SHP77 (cell line): ENCODE results near the gene MIF4GD.
"Not testable (repeated sequence)": the region's sequence is repeated elsewhere in the genome, so short reads cannot be mapped to it uniquely, and the experiment has no call there.

Source experiments
- DNase-seq, 2 experiments: peaks; one replicate each; lab custom pipeline; 2025; lab: John Stamatoyannopoulos, UW

Gene MIF4GD

DNA sequence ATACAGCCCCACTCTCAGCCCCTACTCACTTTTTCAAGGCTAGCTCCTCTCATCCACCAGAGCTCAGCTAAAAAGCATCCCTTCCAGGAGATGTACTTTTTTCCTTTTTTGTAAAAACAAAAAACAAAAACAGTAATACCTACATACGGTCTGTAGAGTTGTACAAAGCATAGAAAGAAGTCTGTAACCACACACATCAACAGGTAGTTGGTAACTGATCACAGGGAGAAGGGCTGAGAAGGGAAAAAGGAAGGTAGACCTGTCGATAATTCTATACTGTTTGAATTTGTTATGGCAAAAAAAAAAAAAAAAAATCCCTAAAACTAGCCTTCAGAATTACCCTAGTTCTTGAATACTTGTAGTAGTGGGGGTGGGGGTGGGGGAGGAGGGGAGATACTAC is 17.3 kb upstream of the MIF4GD start:
- no peak for DNase-seq

DNA sequence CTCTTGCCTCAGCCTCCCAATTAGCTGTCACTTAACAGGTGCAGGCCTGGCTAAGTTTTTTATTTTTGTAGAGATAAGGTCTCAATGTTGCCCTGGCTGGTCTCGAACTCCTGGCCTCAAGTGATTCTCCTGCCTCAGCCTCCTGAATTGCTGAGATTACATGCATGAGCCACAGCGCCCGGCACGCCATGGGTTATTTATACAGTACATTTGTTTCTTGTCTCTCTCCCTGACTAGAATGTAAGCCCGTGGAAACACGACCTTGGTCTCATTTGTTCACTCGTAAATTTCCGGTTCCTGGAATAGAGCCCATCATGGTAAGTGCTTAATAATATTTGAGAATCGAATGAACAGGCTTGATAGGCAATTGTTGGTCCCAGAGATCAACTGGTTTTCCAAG is 16.2 kb upstream of the MIF4GD start:
- no peak for DNase-seq

DNA sequence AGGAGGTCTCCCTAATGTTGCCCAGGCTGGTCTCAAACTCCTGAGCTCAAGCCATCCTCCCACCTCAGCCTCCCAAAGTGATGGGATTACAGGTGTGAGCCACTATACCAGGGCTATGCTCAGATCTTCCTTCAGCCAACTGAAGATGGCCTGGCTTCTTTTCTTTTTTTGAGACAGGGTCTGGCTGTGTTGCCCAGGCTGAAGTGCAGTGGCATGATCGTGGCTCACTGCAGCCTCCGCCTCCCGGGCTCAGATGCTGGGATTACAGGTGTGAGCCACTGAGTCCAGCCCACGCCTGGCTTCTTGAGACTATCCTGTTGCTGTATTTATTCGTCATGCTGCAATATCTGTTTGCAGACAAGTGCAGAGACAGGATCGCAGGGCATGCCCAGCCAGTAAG is 14.1 kb upstream of the MIF4GD start:
- no peak for DNase-seq

DNA sequence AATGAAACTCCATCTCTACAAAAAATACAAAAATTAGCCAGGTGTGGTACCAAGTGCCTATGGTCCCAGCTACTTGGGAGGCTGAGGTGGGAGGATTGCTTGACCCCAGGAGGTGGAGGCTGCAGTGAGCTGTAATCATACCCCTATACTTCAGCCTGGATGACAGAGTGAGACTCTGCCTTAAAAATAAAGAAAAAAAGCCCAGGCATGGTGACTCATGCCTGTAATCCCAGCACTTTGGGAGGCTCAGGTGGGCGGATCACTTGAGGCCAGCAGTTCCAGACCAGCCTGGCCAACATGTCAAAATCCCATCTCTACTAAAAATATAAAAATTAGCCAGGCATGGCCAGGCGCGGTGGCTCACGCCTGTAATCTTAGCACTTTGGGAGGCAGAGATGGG is 9.2 kb upstream of the MIF4GD start:
- DNase-seq = not testable (repeated sequence)

DNA sequence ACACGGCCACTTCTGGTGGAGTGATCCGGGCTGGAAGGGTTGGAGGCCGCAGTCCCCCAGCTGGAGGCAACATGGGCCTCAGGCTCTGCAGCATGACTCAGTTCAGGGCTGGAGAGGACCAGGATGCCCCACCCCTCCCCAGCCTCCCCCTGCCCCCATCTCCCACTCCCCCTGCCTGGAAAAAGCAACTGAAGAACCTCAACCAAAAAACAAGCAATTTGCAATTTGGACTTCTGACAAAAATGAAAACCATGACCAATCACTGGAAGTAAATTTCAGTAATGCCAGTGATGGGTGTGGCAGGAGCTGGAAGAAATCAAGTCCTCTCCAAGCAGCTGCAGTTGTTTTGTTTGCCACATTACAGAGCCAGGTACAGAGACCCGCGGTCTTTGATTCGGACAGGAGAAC is 6.6 kb upstream of the MIF4GD start:
- DNase-seq = no peak

DNA sequence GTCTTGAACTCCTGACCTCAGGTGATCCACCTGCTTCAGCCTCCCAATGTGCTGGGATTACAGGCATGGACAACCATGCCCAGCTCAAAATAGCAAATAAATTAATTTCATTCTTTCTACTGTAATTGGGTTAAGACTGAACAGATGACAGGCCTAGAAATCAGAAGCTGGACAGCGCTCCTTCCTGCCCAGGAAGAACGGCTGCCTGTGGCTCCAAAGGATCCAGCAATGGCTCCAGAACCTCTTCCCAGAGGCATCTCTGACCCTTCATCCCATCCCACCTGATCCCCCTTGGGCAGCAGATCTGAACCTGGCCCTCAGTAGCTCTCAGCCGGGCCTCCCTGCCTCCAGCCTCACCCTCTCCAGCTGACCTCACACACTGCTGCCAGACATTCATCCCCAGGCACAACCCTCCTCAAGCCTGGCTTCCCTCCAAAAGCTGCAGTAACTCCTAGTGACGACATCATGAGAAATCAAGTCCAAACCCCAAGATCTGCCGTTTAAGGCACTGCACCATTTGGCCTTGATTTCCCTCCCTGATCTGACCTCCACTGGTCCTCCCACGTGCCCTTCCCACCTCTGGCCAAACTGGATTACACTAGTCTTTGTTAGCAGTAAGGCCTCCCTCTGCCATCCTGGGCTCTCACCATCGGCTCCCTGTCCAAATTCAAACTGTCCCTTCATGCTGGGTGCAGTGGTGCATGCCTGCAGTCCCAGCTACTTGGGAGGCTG is 3.1 kb upstream of the MIF4GD start:
- DNase-seq = no peak

DNA sequence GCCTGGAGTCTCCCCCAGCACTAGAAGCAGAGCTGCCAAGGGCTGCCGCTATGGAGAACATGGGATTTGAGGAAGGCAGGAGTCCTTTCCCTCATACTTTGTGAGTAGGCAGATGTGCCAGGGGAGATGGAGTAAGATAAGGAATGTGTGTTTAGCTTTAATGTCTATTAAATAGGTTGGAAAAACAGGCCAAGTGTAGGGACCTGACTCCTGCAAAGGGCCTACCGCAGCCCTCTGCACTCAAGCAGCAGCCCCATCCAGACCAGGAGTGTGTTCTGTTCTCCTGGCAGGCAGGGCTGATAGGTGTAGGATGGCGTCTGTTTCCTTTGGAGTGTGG is 1.8 kb upstream of the MIF4GD start:
- no peak for DNase-seq

DNA sequence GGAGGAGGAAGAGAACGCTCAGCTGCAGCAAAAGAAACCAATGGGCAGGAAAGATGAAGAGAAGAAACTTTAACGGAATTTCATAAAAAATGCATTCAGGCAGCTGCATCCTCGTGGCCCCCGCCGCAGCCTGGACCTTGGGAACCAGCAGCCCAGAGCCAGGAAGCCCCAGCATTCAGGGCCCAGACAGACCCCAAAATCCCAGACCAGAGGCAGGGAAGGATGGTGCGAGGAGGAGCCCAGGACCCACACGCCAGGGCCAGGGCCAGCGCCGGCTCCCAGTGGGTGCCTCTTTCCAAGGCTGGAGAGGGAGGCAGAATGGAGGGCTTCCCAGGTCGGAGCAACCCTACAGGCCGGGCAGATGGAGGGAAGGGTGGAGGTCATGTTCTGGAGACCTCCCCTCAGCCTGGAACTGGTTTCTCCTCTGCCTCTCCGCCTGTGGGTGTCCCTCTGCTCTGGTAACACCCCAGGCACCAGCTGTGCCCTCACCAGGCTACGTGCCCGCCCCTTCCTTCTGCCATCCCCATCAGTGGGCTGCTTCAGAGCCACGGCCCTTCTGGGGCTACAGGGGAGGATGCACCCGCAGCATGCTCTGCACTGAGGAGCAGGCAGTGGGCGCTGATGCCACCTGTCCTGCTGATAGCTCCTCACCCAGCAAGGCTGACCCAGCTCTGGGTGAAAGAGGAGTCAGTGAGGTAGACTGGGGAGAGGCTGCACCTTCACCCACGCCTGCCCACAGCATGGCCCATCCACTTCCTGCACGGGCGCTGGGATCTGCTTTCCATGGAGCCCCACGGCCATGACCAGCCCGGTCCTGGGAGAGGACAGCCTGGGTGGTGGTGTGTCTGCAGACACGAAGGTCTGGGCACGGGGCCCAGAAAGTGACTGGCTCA is 1.2 kb upstream of the MIF4GD start:
- peak; percentile 20 to 27 for DNase-seq

DNA sequence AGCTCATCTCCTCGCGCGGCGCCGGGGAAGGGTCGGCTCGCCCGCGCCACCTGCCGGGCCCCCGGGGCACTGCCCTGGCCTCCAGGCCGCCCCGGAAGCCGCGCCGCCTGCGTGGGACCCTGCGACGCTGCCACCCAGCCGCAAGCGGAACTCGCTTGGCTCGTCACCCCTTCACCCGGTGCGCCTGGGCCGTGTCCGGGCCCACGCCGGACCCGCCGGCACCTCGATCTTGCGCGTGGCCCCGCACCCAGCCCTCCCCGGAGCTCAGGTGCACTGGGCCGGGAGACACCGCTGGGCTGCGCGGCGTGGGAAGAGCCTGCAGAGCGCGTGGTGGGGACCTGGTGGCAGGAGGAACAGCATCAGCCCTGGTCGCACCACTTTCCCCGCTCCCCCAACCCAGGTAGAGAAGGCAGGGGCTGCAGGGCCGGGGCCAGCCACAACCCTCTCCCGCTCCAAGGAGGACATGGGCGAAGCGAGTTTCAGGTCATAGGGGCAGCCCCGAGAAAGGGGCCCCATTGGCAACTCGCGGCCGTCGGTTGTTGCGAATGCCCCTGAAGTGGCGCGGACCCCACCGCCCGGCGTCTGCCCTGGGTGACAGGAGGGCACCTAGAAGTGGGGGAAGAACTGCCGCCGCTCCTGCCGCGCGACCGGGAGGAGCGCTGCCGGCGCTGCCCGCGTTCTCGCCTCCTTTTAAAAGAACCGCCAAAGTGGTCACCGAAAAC is 363 bp upstream of the MIF4GD start:
- peak in 1 of 2 experiments; percentile 79 for DNase-seq

DNA sequence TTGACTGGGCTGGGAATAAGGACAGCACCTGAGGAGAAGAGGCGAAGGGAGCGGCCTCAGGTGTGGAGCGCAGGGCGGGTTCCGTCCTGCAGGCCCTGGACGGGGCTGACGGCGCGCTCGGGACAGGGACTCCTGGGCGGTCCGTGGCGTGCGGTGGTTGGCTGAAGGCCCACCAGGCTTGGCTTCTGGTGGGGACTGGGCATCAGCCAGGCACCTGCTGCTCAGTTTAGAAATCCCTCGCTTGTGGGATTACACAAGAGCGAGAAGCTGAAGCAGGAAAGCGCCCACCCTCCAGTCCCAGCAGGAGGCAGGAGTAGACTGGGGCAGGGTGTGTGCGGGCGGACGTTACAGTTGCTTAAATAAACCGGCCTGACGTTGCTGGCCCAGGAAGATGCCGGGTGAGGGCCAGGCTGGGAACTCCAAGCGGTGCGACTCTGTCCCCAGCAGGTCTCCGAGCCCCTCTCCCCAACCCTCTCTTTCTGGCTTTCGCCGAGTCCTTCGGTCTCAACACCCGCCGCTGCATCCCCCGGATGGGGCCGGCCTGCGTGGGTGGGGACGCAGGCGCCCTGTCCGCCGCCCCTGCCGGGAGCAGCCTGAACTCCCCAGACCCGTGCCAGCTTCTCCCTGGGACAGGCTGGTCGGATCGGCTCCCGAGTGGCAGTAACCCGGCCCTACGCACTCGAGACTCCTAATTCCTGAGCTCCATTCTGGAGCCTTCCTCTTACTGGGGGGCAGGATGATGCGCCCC is 639 bp downstream of the MIF4GD start:
- peak; percentile 75 to 78 for DNase-seq

DNA sequence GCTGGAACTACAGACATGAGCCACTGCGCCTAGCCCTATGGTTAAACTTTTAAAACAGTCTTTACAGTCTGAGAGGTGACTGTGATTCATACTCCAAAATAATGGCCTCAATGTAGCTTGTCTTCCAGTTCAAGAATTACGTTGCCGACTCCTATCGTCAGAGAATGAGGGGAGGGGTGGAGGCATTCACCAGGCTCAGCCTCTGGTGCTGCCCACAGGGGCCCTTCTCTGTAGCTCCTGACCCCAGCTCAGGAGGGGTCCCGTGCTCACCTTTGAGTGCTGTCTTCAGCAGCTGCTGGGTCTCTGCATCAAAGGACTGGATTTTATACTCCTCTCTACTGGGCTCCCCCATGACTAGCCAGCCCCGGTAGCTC is 1.2 kb downstream of the MIF4GD start:
- DNase-seq = no peak

DNA sequence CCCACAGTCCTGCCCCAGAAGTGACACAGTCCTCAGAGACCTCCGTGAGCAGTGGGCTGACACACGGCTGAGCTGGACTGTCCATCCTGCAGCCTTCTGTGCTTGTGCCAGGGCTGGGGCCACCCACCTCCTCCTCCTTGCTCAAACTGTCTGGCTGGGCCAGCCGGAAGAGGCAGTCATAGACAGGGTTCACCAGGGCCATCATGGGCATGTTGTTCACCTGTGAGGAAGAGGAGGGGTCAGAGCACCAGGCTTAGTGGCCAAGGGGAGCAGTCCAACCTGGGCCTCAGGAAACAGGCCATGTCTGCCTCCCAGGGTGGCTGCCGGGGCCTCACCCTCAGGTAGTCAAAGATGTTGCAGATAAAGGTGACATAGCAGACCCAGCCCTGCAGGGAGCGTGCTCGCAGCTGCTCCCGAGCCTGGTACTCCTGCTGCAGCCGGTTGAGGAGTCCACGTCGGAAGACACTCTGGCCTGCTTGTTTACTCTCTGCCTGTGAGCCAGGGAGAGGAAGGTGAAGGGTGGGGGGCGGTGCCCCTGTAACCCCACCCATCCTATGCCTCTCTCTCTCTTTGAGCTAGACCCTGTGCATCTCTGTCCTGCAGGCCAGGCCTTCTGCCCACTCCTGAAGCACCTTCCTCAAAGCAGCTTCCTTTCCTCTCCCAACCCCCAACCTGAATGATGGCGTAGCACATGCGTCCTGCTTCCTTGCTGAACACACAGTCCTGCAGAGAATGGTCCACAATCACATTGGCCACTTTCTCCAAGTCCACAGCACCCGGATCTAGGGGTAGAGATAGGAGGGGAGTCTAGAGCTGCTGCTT is 3.4 kb downstream of the MIF4GD start:
- peak; percentile 86 to 93 for DNase-seq

DNA sequence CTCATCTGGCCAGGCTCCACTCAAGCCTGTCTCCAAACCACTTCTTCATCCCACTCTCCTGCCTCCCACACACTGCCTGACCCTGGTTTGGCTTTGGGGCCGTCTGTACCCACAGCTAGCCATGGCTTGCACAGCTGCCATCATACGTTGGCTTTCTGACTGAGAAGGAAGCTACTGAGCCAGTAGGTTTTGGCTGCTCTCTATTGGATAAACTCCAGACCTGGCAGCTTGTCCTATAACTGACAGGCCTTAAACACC is 3.9 kb downstream of the MIF4GD start:
- DNase-seq = peak in 1 of 2 experiments; percentile 51

DNA sequence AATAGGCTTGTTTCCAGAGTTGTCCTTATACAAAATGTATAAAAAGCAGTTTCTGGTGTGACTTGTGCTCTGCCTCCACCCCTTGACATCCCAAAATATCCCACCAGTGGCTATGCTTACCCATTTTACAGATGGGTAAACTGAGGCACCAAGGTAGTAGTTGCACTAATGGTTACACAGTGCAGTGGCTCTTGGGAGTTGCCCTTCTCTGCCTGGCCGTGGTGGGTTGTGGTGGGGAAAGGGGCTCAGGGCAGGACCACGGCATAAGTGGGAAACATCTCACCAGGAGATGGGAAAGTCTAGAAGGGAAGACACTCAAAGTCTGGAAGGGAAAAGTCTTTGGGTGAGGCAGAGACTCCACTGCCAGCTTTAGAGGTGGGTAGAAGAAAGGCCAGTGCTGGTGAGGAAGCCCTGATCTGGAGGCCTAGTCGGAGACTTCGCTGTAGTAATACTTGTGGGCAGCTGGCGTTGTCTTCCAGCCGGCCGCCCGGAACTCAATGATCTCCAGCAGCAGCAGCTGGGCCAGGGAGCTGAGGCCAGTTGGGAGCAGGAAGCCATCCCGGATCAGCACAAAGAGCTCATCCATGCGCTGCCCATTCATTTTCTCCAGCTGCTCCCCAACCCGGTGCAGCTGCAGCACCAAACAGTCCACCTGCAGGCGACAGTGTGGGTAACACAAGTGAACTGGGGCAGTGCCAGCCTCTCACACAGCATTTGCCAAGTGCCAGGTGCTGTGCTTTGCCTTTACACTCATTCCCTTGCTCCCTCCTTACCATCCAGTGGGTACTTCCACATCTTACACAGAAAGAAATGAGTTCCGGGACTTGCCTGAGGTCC is 4.5 kb downstream of the MIF4GD start:
- DNase-seq = peak; percentile 94 to 95

DNA sequence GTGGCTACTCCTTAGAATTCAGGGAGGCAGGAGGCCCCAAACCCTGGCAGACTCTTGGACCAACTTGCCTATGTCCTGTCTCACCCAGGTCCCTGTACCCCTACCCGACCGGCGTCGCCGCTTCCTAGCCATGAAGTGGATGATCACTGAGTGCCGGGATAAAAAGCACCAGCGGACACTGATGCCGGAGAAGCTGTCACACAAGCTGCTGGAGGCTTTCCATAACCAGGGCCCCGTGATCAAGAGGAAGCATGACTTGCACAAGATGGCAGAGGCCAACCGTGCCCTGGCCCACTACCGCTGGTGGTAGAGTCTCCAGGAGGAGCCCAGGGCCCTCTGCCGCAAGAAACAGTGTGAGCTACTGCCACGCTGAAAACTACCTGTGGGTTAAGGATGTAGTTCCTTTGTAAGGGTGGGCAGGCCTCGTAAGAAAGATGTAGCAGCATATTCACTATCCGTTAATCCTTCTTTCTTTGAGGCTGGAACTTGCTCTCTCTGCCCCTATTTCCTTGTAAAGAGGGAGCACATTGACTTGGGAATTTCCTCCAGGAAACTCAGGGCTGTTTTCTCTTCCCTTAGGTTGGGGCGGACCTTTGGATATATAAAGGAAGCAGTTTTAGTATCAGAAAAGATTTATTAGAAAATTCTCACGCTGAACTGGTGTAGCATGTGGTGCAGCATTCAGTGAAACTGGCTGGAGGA is 5.3 kb downstream of the MIF4GD start:
- no peak for DNase-seq

DNA sequence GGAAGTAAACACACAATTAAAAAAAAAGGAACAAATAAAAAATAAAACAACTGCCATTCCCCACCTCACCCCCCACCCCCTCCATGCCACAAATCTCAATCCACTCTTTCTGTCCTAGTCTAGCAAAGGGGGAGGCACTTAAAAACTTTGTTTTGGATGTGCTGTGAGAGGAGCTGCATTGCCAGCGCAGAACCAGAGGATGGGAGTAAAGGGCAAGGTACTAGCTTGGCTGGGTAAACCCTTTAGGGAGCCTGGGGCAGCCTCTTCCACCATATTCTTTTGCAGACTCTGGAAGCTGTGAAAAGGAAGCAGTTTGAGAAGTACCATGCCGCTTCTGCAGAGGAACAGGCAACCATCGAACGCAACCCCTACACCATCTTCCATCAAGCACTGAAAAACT is 8.0 kb downstream of the MIF4GD start:
- DNase-seq = no peak

DNA sequence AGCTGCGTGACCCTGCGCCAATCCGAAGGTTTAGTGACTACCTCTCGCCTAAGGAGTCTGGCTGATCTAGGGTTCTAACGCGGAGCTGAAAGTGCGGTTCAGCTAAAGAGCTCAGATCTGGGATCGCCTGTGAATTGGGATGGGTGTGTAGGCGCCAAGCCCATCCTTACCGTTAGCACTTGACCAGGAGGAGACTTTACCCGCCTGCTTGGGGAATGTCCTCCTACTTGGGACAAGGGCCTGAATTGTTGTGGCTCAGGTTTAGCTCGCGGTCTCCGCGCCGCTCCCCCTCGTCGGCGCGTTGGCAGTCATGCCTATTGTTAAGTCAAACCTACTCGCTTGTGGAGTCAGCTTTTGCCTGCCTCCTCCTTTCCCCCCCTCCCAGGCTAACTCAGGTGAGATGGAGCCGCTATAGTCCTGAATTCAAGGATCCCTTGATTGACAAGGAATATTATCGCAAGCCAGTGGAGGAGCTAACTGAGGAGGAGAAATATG is 8.9 kb downstream of the MIF4GD start:
- peak; percentile 40 to 52 for DNase-seq

DNA sequence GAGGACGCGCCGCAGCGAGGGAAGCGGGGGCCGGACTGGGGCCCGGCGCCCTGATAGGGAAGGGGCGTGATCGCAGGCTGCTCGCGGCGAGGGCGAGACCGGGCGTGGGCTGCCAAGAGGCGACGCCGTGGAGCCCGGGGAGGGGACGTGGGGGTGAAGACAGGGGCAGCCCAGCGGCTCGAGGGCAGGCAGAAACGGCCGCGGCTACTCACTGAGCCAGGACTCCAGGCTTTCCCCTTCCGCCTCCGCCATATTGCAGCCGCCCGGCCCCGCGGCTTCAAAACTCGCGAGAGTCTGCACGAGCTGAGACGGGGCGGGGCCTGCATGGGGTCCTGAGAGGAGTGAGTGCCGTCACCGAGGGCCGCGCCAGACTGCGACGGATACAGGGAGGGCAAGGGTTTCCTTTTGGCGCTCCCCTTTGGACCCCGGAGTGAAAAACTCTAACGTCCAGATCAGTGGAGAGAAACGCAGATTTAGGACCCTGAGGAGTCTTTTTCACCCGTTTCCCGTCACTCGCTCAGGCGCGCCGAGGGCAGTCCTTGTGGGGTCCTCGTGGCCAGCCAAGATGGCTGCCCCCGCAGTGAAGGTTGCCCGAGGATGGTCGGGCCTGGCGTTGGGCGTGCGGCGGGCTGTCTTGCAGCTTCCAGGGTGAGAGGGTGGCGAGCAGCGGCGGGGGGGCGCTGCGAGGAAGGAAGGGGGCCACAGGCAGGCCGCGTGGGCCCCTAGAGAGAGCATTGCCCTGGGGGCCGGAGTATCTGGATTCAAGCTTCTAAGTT is 9.5 kb downstream of the MIF4GD start, which contains the start of the genes GGA3 and MRPS7:
Gene GGA3, minus strand, starts transcription at position 271 of the 776 bp plus-strand sequence. Its CDS starts 19 bp downstream, at position 252.
Gene MRPS7, plus strand, starts transcription at position 544 of the 776 bp plus-strand sequence. Its CDS starts 22 bp downstream, at position 566.
- DNase-seq = peak; percentile 94 to 98
